ENCODE results near the gene BPNT1. TPM values are rescaled to one million over a fixed set of nuclear protein-coding genes. Genes with fewer than 3 reads are reported as not detected.
"Not testable (repeated sequence)": the region's sequence is repeated elsewhere in the genome, so short reads cannot be mapped to it uniquely, and the experiment has no call there.

The BPNT1 gene
- total and polyA plus RNA-seq, 11 donors = 7.4 to 25.8 (median 18.8) TPM

GRCh38 chr1:220123066-220123465 lies 33.5 kb upstream of the BPNT1 start:
- Histone ChIP-seq H3K4me1 (peaks cover 0 to 12% (median 0%) of the 10 kb centered on the region in 12 donors), H3K4me3 (no peak overlapping the region)
- intact Hi-C loops (cut with DNase I) = no loop called here

GRCh38 chr1:220121791-220122530 lies 32.4 kb upstream of the BPNT1 start:
- DNase-seq (no peak), ATAC-seq (no peak)
- Histone ChIP-seq H3K36me3 (peaks cover 0 to 51% (median 28%) of the 10 kb centered on the region in 9 donors), H3K4me1 (peaks cover 0 to 12% (median 0%) of the 10 kb centered on the region in 12 donors), H3K27me3 (no peaks in the 10 kb centered on the region), H3K4me3 (peak overlapping the region in 1 of 12 donors; percentile 24), H3K9me3 (no peaks in the 10 kb centered on the region), H3K27ac (peak overlapping the region in 5 of 12 donors; percentile 13 to 25 (median 21))
- no peak for TF ChIP-seq CTCF (IDR thresholded peaks at IDR 0.05)
- TF ChIP-seq POLR2A (IDR thresholded peaks at IDR 0.05) = no peak
- 86 to 92% (median 90%) methylated on average over 8 of the region's 8 CpGs for WGBS, 4 donors
- intact Hi-C loops (cut with DNase I) = no loop called here

More at GRCh38 chr1:220123066-220123465, 33.5 kb upstream of the BPNT1 start:
- H3K27me3 ChIP-seq = no peaks in the 10 kb centered on the region
- TF ChIP-seq CTCF (IDR thresholded peaks at IDR 0.05) = no peak
- TF ChIP-seq POLR2A (IDR thresholded peaks at IDR 0.05) = no peak
- H3K27ac ChIP-seq = no peak overlapping the region
- peaks cover 0 to 51% (median 28%) of the 10 kb centered on the region in 9 donors for H3K36me3 ChIP-seq
- no peaks in the 10 kb centered on the region for H3K9me3 ChIP-seq
- ATAC-seq = no peak
- no peak for DNase-seq

GRCh38 chr1:220119043-220119512 lies 29.5 kb upstream of the BPNT1 start:
- no peak overlapping the region for H3K27ac ChIP-seq
- intact Hi-C loops (cut with DNase I) = loop anchor here in 1 of 10 donors (10.0 kb wide), 1 partner anchor 656 kb away; no protein-coding TSS in a partner anchor
- H3K4me3 ChIP-seq = no peak overlapping the region
- H3K9me3 ChIP-seq = no peaks in the 10 kb centered on the region
- peaks cover 0 to 8% (median 0%) of the 10 kb centered on the region in 12 donors for H3K4me1 ChIP-seq
- WGBS, 4 donors = 83 to 86% (median 85%) methylated on average over 6 of the region's 6 CpGs
- peaks cover 0 to 59% (median 40%) of the 10 kb centered on the region in 9 donors for H3K36me3 ChIP-seq
- H3K27me3 ChIP-seq = no peaks in the 10 kb centered on the region
- DNase-seq (no peak), ATAC-seq (no peak)
- no peak for TF ChIP-seq CTCF (IDR thresholded peaks at IDR 0.05)
- TF ChIP-seq POLR2A (IDR thresholded peaks at IDR 0.05) = no peak

- no peaks in the 10 kb centered on the region for H3K9me3 ChIP-seq
- WGBS, 4 donors = 70 to 84% (median 79%) methylated on average over 5 of the region's 5 CpGs
- DNase-seq (no peak), ATAC-seq (no peak)
- peaks cover 0 to 97% (median 88%) of the 10 kb centered on the region in 9 donors for H3K36me3 ChIP-seq
- H3K4me3 ChIP-seq = no peak overlapping the region
- peaks cover 0 to under 1% (median 0%) of the 10 kb centered on the region in 12 donors for H3K4me1 ChIP-seq
- H3K27ac ChIP-seq = no peak overlapping the region
- intact Hi-C loops (cut with DNase I) = loop anchor here in 1 of 10 donors (10.0 kb wide), 1 partner anchor 662 kb away; no protein-coding TSS in a partner anchor
- TF ChIP-seq POLR2A (IDR thresholded peaks at IDR 0.05) (no peak), CTCF (IDR thresholded peaks at IDR 0.05) (peak; percentile 38 to 67 (median 56))
- no peaks in the 10 kb centered on the region for H3K27me3 ChIP-seq
These were observed 23.6 kb upstream of the BPNT1 start for GRCh38 chr1:220113136-220113695.

GRCh38 chr1:220112600-220112999 lies 23.0 kb upstream of the BPNT1 start:
- ATAC-seq, H3K27ac ChIP-seq, H3K4me1 ChIP-seq, H3K27me3 ChIP-seq, DNase-seq, H3K4me3 ChIP-seq, H3K9me3 ChIP-seq: not testable (repeated sequence)
- peaks cover 0 to 97% (median 90%) of the 10 kb centered on the region in 9 donors for H3K36me3 ChIP-seq
- 95 to 99% (median 98%) methylated on average over 4 of the region's 4 CpGs for WGBS, 4 donors
- intact Hi-C loops (cut with DNase I) = loop anchor here in 1 of 10 donors (10.0 kb wide), 1 partner anchor 662 kb away; no protein-coding TSS in a partner anchor

GRCh38 chr1:220110473-220110872 lies 20.9 kb upstream of the BPNT1 start:
- not testable (repeated sequence) for H3K27me3 ChIP-seq, ATAC-seq, H3K9me3 ChIP-seq, H3K27ac ChIP-seq, H3K4me3 ChIP-seq, DNase-seq, H3K4me1 ChIP-seq
- intact Hi-C loops (cut with DNase I) = loop anchor here in 1 of 10 donors (10.0 kb wide), 1 partner anchor 664 kb away; no protein-coding TSS in a partner anchor
- peaks cover 2 to 97% (median 90%) of the 10 kb centered on the region in 9 donors for H3K36me3 ChIP-seq
- WGBS, 4 donors = 81 to 96% (median 93%) methylated on average over 6 of the region's 6 CpGs

Data from heart left ventricle (tissue), 16 donors.